Mucosa of stomach (tissue), 1 donor: ENCODE measurements around the gene MAGI2.

Experiments used
- H3K27me3 ChIP-seq: one replicate; pipeline ENCODE4 v1.7.0; 2013; ENCODE audit warnings: mild to moderate bottlenecking, low read length; ENCODE audit not compliant: control insufficient read depth, insufficient read depth
- H3K36me3 ChIP-seq: one replicate; pipeline ENCODE4 v1.7.0; 2013; ENCODE audit warnings: low read length; ENCODE audit not compliant: control insufficient read depth, insufficient read depth
- H3K4me1 ChIP-seq: one replicate; pipeline ENCODE4 v1.7.0; 2013; ENCODE audit warnings: mild to moderate bottlenecking, low read length; ENCODE audit not compliant: control insufficient read depth, insufficient read depth
- H3K4me3 ChIP-seq: one replicate; pipeline ENCODE4 v1.7.0; 2013; ENCODE audit warnings: low read length
- H3K9ac ChIP-seq: one replicate; pipeline ENCODE4 v1.7.0; 2013; ENCODE audit warnings: mild to moderate bottlenecking, low read length, moderate library complexity
- H3K9me3 ChIP-seq: one replicate; pipeline ENCODE4 v1.7.0; 2013; ENCODE audit warnings: mild to moderate bottlenecking, low read length, moderate library complexity; ENCODE audit not compliant: control insufficient read depth
- donor health status: Pancreatic carcinoma.

The MAGI2 gene

GRCh38 chr7:78115876-78116275, 1337.6 kb downstream of the MAGI2 start:
- H3K4me1 ChIP-seq: no peaks in the 10 kb centered on the region
- no peak overlapping the region for H3K4me3 ChIP-seq
- no peaks in the 10 kb centered on the region for H3K36me3 ChIP-seq
- no peaks in the 10 kb centered on the region for H3K27me3 ChIP-seq
- no peak overlapping the region for H3K9ac ChIP-seq
- no peaks in the 10 kb centered on the region for H3K9me3 ChIP-seq

GRCh38 chr7:78114993-78115392, 1338.5 kb downstream of the MAGI2 start:
- no peak overlapping the region for H3K9ac ChIP-seq
- H3K36me3 ChIP-seq: no peaks in the 10 kb centered on the region
- H3K4me1 ChIP-seq: no peaks in the 10 kb centered on the region
- no peak overlapping the region for H3K4me3 ChIP-seq
- H3K27me3 ChIP-seq: no peaks in the 10 kb centered on the region
- H3K9me3 ChIP-seq: no peaks in the 10 kb centered on the region

- no peaks in the 10 kb centered on the region for H3K4me1 ChIP-seq
- H3K27me3 ChIP-seq: no peaks in the 10 kb centered on the region
- no peaks in the 10 kb centered on the region for H3K9me3 ChIP-seq
- no peak overlapping the region for H3K4me3 ChIP-seq
- H3K9ac ChIP-seq: no peak overlapping the region
- H3K36me3 ChIP-seq: no peaks in the 10 kb centered on the region
Observed at GRCh38 chr7:78112488-78112887, 1341.0 kb downstream of the MAGI2 start.

DNA sequence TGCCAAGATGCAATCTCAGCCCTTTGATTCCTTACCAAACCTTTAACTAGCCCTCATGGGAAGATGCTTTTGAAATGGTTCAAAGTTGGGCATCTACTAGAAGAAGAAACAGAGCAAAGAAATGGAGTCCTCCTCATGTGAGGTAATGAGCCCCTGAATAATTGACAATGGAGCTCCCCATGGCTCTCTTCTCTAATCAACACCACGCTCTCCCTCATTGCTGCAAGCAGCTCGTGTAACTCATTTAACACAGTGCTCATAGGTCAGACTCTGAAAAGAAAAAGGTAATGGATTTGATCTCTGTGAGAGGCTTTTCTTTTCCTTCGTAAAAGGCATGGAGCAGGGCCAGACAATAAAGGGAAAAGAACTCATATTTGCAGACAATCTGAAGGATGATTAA, 1342.1 kb downstream of the MAGI2 start:
- Histone ChIP-seq H3K27me3 (no peaks in the 10 kb centered on the region), H3K9me3 (no peaks in the 10 kb centered on the region), H3K9ac (no peak overlapping the region), H3K4me3 (no peak overlapping the region), H3K4me1 (no peaks in the 10 kb centered on the region), H3K36me3 (no peaks in the 10 kb centered on the region)

- Histone ChIP-seq H3K9me3 (no peaks in the 10 kb centered on the region), H3K4me1 (no peaks in the 10 kb centered on the region), H3K4me3 (no peak overlapping the region), H3K36me3 (no peaks in the 10 kb centered on the region), H3K27me3 (no peaks in the 10 kb centered on the region), H3K9ac (no peak overlapping the region)
Observed at GRCh38 chr7:78103475-78103874, 1350.0 kb downstream of the MAGI2 start.

DNA sequence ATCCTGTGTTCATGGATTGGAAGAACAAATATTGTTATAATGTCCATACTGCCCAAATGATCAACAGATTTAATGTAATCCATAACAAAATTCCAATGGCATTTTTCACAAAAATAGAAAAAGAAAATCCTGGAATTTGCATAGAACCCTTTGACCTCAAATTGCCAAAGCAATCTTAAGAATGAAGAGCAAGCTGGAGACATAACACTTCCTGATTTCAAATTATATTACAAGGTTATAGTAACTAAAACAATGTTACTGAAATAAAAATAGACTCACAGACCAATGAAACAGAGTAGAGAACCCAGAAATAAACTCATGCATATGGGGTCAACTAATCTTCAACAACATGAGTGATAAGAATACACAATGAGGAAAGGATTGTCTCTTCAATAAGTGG, 1352.4 kb downstream of the MAGI2 start:
- H3K9me3 ChIP-seq: no peaks in the 10 kb centered on the region
- H3K27me3 ChIP-seq: no peaks in the 10 kb centered on the region
- no peaks in the 10 kb centered on the region for H3K36me3 ChIP-seq
- no peaks in the 10 kb centered on the region for H3K4me1 ChIP-seq
- H3K4me3 ChIP-seq: no peak overlapping the region
- no peak overlapping the region for H3K9ac ChIP-seq

GRCh38 chr7:78099715-78100394, 1353.6 kb downstream of the MAGI2 start:
- Histone ChIP-seq H3K4me3 (no peak overlapping the region), H3K4me1 (no peaks in the 10 kb centered on the region), H3K9ac (no peak overlapping the region), H3K9me3 (no peaks in the 10 kb centered on the region), H3K36me3 (no peaks in the 10 kb centered on the region), H3K27me3 (no peaks in the 10 kb centered on the region)

DNA sequence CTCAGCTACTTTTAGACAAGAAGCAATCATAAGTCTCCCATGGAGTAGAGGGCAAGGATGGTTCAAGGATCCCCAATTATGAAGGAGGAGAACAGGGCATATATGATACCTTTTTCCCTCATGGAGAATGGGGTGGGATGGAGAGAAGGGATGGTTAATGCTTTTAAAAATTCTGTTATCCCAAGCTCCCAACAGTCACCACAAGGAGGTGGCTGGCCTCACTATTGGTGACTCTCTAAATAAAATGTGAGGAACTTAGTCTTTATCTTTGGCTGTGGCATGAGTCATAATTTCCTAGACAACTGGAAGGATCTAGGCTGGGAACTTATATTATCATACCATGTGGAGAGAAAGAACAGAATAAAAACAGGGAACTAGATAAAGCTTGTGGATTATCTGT, 1357.9 kb downstream of the MAGI2 start:
- H3K4me1 ChIP-seq: no peaks in the 10 kb centered on the region
- no peaks in the 10 kb centered on the region for H3K9me3 ChIP-seq
- no peak overlapping the region for H3K9ac ChIP-seq
- no peaks in the 10 kb centered on the region for H3K36me3 ChIP-seq
- no peak overlapping the region for H3K4me3 ChIP-seq
- H3K27me3 ChIP-seq: no peaks in the 10 kb centered on the region

DNA sequence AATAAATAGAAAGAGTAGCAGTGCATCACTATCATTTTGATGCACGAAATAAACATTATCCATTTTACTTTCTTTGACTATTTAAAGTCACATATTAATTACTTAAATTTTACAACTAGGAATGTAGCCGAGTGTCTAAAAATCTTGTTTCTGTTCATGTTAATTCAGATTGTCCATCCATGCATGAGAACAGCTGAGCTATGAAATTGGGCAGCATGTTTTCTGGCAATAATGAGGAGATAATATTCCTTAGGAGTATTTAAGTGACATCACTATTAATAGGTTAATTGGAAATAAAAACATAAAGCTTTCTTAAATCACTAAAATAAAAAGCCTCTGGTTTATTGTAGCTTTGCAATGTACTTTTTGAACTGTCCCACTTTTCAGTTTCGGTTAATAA, 1361.1 kb downstream of the MAGI2 start:
- H3K27me3 ChIP-seq: no peaks in the 10 kb centered on the region
- H3K4me3 ChIP-seq: no peak overlapping the region
- H3K9ac ChIP-seq: no peak overlapping the region

DNA sequence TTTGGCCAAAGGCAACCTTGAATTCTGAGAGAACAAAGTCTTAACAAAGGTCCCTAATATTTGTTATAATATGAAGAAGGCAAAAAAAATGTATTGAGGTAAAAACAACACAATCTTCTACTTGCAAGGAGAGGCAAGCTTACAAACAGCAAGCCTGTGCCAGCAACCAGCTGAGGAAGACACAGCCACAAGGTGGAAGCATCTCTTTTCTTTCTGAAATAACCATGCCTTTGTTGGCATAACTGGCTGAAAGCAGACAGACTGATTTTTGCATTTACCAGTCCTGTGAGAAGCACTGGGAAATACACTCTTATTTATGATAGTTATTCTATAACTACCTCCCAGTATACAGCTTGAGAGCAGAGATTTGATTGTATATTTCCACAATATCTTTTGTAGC, 1362.9 kb downstream of the MAGI2 start:
- no peaks in the 10 kb centered on the region for H3K9me3 ChIP-seq
- H3K9ac ChIP-seq: no peak overlapping the region
- no peak overlapping the region for H3K4me3 ChIP-seq
- H3K4me1 ChIP-seq: no peaks in the 10 kb centered on the region
- H3K27me3 ChIP-seq: no peaks in the 10 kb centered on the region
- no peaks in the 10 kb centered on the region for H3K36me3 ChIP-seq

More for the DNA sequence above, 1361.1 kb downstream of the MAGI2 start:
- no peaks in the 10 kb centered on the region for H3K4me1 ChIP-seq
- no peaks in the 10 kb centered on the region for H3K9me3 ChIP-seq
- no peaks in the 10 kb centered on the region for H3K36me3 ChIP-seq

- Histone ChIP-seq H3K4me1 (no peaks in the 10 kb centered on the region), H3K36me3 (no peaks in the 10 kb centered on the region), H3K27me3 (no peaks in the 10 kb centered on the region), H3K4me3 (no peak overlapping the region), H3K9me3 (no peaks in the 10 kb centered on the region), H3K9ac (no peak overlapping the region)
Observed at GRCh38 chr7:78083476-78084120, 1369.9 kb downstream of the MAGI2 start.

DNA sequence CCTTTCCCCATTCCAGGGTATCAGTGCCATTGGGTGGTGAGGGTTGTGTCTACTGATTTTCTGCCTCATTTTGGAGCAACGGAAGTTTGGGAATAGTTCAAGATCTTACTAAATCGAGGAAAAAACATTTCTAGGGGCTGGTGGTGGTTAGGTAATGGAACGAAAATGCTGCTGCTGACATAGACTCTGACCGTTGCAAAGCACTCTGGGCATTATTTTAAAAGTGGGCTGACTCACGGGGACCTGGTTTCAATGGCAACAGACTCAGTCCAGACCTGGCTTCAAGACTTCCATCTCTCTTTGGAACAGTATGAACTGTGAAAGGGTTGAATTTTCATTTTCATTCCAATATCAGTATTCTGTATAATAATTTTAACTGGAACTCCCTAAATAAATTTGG, 1370.9 kb downstream of the MAGI2 start:
- Histone ChIP-seq H3K36me3 (no peaks in the 10 kb centered on the region), H3K27me3 (no peaks in the 10 kb centered on the region), H3K9me3 (no peaks in the 10 kb centered on the region), H3K4me3 (no peak overlapping the region), H3K4me1 (no peaks in the 10 kb centered on the region), H3K9ac (no peak overlapping the region)
